Body of pancreas (tissue), 4 donors: Measurements from ENCODE around the gene EFNB1.
A peak's percentile ranks its signal among the peaks of the same experiment; 100 is the strongest.

Experiments
- CTCF ChIP-seq, 7 experiments: fragments of 450-650 bp in 4 of 7; fragments of 200-600 bp in 3 of 7; sonication (generic) in 3 of 7; IDR thresholded peaks; one replicate each; pipeline ENCODE4 v1.5.1; 2016 to 2019; ENCODE audit warnings: antibody characterized with exemption in 7 of 7
- POLR2A ChIP-seq, 3 donors: fragments of 450-650 bp; IDR thresholded peaks; one replicate each; pipeline ENCODE4 v1.6.1; 2016; ENCODE audit warnings: antibody characterized with exemption in 3 of 3, mild to moderate bottlenecking in 2 of 3

GRCh38 chrX:68808686-68809357, 20.0 kb upstream of the EFNB1 start:
- TF ChIP-seq CTCF (IDR thresholded peaks at IDR 0.05) (peak in 1 of 7 experiments; percentile 21), POLR2A (IDR thresholded peaks at IDR 0.05) (no peak)
